NCI-H774 (cell line): Measurements from ENCODE around the gene RPP14.

Experiments
- DNase-seq: peaks from one replicate; lab custom pipeline; 2025; lab: John Stamatoyannopoulos, UW

RPP14 gene

GRCh38 chr3:58291671-58292338 lies 14.2 kb upstream of the RPP14 start:
- DNase-seq: no peak

- DNase-seq: no peak
Observed at GRCh38 chr3:58292866-58293265, 13.2 kb upstream of the RPP14 start.

- DNase-seq: no peak
Observed at GRCh38 chr3:58293516-58293915, 12.5 kb upstream of the RPP14 start.

- no peak for DNase-seq
Observed at GRCh38 chr3:58296269-58296668, 9.8 kb upstream of the RPP14 start.

- DNase-seq: no peak
Observed at GRCh38 chr3:58296843-58297242, 9.2 kb upstream of the RPP14 start.

- no peak for DNase-seq
Observed at GRCh38 chr3:58298190-58298589, 7.9 kb upstream of the RPP14 start.

GRCh38 chr3:58299075-58299474 lies 7.0 kb upstream of the RPP14 start:
- no peak for DNase-seq

GRCh38 chr3:58299839-58300516 lies 6.1 kb upstream of the RPP14 start:
- no peak for DNase-seq

DNA sequence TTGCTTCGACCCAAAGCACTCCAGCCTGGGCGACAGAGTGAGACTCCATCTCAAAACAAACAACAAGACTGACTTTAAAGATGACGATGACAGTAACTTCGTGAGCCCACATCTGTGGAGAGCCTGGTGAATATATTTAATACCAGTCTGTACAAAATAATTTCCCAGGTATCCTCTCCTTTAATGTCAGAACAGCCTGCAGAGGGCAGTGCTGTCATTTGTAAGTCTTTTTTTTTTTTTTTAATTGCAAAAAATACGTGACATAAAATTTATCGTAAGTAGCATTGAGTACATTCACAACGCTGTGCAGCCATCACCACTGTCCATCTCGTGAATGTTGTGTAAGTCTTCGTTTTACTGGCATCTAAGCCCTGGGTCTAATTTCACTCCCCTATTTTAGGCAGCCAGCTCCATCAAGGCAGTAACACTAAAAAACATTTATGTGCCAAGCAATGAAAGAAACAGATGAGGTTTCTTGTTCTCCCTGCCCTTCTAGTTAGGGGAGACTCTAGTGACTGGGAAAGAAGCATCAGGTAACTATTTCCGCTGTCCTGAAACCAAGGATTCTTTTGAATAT lies 1.7 kb downstream of the RPP14 start:
- DNase-seq: no peak

DNA sequence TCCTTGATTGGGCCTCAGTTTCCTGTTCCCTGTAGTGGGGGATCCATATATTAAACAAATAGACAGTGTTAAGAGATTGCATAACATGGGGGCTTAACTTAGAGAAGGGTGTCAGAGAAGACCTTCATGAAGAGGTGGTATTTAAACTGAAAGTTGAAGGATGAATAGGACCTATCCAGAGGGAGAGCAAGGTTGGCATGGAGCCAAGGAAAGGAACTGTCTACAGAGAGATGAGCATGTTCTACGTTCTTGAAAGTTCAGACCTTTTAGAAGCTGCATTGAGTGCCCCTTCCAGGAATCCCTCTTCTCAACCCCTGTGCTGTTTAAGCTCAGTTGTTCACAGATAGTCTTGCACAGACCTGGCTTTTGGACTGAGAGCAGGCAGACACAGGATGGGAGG lies 2.7 kb downstream of the RPP14 start:
- no peak for DNase-seq

- no peak for DNase-seq
Observed at GRCh38 chr3:58317811-58318210, 11.8 kb downstream of the RPP14 start.

DNA sequence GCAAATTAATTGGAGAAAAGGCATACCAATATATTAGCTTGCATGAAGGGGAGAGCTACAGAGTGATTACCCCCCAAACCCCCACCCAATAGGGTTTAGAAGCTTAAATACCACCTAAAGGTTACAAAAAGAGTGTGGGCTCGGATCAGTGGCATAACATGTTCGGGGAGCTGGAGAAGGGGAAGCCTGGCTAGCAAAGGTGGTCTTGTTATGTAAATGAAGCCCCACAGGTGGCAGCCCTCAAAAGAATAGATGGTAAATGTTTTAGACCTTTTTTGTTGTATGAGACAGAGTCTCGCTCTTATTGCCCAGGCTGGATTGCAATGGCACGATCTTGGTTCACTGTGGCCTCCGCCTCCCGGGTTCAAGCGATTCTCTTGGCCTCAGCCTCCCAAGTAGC lies 15.7 kb downstream of the RPP14 start:
- DNase-seq: no peak

DNA sequence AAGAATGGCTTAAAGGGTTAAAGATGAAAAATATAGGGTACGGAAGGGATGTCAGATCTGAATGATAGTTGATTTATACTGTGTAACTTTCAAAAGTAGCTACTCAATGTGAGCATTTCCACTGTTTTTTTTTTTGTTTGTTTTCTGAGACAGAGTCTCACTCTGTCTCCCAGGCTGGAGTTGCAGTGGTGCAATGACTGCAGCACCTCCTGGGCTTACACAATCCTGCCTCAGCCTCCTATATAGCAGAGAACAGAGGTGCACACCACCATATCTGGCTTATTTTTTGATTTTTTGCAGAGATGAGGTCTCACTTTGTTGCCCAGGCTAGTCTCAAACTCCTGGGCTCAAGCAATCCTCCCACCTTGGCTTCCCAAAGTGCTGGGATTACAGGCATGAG lies 16.7 kb downstream of the RPP14 start:
- no peak for DNase-seq

DNA sequence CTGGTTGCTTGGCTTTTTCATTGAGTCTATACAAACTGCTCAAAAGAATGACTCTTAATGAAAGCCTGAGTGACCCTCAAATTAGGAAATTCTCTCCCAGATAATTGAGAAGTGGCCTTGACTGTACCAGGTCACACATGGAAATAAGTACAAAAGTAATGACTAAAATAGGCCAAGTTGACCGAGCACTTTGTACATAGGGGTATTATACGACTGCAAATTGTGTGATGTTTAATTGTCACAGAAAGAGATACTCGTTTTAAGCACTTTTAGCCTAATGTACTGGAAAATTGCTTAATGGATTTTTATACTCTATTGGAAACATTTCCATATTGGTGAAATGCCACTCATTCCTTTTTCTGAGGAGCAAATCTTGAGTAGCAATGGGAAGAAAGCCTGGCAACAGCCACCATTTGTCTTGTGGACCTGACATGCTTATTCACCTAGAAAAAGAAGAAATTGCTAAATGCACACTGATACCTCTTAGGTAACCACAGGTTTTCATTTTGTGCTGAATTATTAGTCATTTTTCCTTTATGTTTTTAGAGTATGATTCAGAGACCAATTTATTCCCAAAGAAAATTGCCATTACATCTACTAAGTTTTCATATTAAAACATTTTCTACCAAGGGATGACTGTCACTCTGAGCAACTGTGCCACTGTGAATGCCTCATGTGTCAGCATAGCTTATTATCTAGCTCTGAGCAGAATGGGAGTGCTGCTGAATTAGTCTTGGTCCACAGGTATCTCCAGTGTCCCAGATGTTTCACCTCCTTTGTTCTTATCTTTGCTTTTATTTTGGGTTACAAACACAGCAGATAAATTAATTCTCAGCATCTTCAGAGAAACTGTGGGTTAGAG lies 17.7 kb downstream of the RPP14 start:
- no peak for DNase-seq

GRCh38 chr3:58324391-58325390 lies 18.6 kb downstream of the RPP14 start:
- no peak for DNase-seq

DNA sequence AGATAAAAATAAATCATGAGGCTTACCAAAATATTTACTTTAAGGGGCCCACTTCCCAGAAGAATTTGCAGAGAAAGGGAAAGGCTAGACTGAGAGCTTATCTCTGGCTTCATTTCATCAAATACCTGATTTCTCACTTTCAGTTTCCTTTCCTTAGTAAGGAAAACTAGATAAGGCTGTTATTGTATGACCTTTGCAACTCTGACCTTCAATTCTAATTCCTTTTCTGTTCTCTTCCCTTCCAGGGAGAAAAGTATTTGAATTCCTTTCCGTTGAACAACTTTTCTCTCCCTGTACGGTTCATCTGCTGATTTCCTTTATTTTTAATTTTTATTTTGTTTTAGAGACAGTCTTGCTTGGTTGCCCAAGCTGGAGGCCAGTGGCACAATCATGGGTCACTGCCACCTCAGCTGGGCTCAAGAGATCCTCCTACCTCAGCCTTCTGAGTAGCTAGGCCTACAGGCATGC lies 19.5 kb downstream of the RPP14 start:
- no peak for DNase-seq

GRCh38 chr3:58326267-58326900 lies 20.3 kb downstream of the RPP14 start:
- DNase-seq: no peak

DNA sequence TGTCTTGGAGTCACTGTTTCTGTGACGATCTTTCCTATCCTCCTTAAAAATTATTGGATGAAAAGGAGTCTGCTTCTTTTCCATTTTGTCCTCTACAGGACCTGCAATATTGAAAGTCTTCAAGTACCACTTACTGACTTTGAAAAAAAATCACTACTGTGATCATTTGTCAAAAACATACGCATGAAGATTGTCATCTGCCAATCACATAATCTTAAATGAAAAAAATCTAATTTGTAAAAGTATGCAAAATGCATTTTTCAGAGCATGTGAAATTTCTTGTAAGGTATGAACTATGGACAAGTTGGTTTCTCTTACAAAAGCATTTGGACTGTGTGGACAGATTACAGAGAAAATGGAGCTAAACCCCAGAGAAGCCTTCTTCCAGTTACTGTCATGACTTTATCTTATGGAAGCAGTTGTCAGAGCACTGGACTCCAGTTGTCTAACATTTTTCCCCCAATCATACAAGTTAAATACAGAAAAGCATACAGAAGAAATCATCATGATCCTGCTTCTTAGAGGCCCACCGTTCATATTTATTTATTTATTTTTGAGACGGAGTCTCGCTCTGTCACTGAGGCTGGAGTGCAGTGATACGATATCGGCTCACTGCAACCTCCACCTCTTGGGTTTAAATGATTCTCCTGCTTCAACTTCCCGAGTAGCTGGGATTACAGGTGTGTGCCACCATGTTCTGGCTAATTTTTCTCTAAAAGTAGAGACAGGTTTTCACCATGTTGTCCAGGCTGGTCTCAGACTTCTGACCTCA lies 23.3 kb downstream of the RPP14 start:
- no peak for DNase-seq

GRCh38 chr3:58329922-58330413 lies 23.9 kb downstream of the RPP14 start:
- no peak for DNase-seq
